Measurements from ENCODE around the gene SBNO2.

The SBNO2 gene

DNA sequence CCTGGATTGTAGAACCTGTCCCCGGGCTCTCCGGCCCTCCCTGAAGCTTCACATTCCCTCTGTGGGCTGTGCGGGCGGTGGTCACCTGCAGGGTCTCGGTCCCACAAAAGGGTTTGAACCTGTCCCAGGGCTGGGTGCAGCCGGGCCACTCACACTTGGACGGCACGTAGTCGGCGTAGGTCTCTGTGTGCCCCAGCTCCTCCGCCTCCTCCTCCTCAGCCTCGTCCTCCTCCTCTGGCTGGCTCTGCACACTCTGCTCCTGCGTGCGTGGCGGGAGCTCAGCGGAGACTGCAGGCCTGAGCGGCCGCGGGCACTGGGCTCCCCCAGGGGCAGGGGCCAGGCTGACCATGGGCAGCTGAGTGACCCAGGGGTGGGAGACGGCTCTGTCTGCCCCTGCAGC lies 50.7 kb downstream of the SBNO2 start:
- Histone ChIP-seq H3K4me3 (ENCODE audit: low read length, poor library complexity, severe bottlenecking) (no peak overlapping the region), H3K9ac (ENCODE audit: low read depth, low read length, poor library complexity, severe bottlenecking) (no peak overlapping the region), H3K9me2 (replicated peaks; ENCODE audit: low read depth, low read length) (no peaks in the 10 kb centered on the region), H2AFZ (ENCODE audit: low read length) (no peak overlapping the region), H3K27me3 (ENCODE audit: insufficient read depth, low read length, poor library complexity, severe bottlenecking) (no peaks in the 10 kb centered on the region), H3K79me2 (ENCODE audit: insufficient read depth, low read length) (peaks cover 10% of the 10 kb centered on the region; the same call in 1 of the 2 replicates), H3F3A (ENCODE audit: low read depth) (no peaks in the 10 kb centered on the region), H3K9me3 (ENCODE audit: insufficient read depth, low read depth, low read length) (no peaks in the 10 kb centered on the region), H3K4me1 (ENCODE audit: insufficient read depth, low read length, poor library complexity, severe bottlenecking) (no peaks in the 10 kb centered on the region), H4K20me1 (ENCODE audit: insufficient read depth, low read length, poor library complexity, severe bottlenecking) (peaks cover 5% of the 10 kb centered on the region), H3K36me3 (ENCODE audit: insufficient read depth, low read length) (peaks cover 69% of the 10 kb centered on the region; the same call in 1 of the 2 replicates), H3K4me2 (ENCODE audit: low read depth, low read length, poor library complexity, severe bottlenecking) (no peak overlapping the region)
- TF ChIP-seq, protein P1, sequence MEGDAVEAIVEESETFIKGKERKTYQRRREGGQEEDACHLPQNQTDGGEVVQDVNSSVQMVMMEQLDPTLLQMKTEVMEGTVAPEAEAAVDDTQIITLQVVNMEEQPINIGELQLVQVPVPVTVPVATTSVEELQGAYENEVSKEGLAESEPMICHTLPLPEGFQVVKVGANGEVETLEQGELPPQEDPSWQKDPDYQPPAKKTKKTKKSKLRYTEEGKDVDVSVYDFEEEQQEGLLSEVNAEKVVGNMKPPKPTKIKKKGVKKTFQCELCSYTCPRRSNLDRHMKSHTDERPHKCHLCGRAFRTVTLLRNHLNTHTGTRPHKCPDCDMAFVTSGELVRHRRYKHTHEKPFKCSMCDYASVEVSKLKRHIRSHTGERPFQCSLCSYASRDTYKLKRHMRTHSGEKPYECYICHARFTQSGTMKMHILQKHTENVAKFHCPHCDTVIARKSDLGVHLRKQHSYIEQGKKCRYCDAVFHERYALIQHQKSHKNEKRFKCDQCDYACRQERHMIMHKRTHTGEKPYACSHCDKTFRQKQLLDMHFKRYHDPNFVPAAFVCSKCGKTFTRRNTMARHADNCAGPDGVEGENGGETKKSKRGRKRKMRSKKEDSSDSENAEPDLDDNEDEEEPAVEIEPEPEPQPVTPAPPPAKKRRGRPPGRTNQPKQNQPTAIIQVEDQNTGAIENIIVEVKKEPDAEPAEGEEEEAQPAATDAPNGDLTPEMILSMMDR (conservative IDR thresholded peaks at IDR 0.05; ENCODE audit: low read length): no peak
- no peak for TF ChIP-seq EZH2phosphoT487 (IDR thresholded peaks at IDR 0.05; ENCODE audit: borderline replicate concordance)

DNA sequence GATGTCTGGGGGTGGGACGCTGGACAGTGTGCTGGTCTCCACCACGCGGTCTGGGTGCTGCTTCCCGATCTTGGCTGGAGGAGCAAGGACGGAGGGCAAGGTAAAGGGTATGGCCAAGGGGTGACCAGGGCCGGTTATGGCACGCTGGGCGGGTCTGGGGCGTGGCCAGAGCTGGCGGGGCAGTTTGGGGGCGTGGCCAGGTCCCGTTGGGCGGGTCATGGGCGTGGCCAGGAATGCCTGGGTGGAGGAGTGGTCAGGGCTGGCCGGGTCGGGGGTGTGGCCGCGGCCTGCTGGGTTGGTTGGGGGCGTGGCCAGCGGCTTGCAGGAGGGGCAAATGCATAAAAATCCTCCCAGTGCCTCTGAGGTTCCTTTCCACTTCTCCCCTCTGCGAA lies 51.1 kb downstream of the SBNO2 start:
- H3K9me2 ChIP-seq (replicated peaks; ENCODE audit: low read depth, low read length): no peaks in the 10 kb centered on the region
- no peak for TF ChIP-seq EZH2phosphoT487 (IDR thresholded peaks at IDR 0.05; ENCODE audit: borderline replicate concordance)
- TF ChIP-seq, protein P1 (conservative IDR thresholded peaks at IDR 0.05; ENCODE audit: low read length): no peak
- H3K9ac ChIP-seq (ENCODE audit: low read depth, low read length, poor library complexity, severe bottlenecking): no peak overlapping the region
- no peaks in the 10 kb centered on the region for H3F3A ChIP-seq (ENCODE audit: low read depth)
- peaks cover 5% of the 10 kb centered on the region for H4K20me1 ChIP-seq (ENCODE audit: insufficient read depth, low read length, poor library complexity, severe bottlenecking)
- H3K9me3 ChIP-seq (ENCODE audit: insufficient read depth, low read depth, low read length): no peaks in the 10 kb centered on the region
- H3K36me3 ChIP-seq (ENCODE audit: insufficient read depth, low read length): peaks cover 71% of the 10 kb centered on the region; the same call in 1 of the 2 replicates
- H3K79me2 ChIP-seq (ENCODE audit: insufficient read depth, low read length): peaks cover 6% of the 10 kb centered on the region; the same call in 1 of the 2 replicates
- H3K4me1 ChIP-seq (ENCODE audit: insufficient read depth, low read length, poor library complexity, severe bottlenecking): no peaks in the 10 kb centered on the region
- H3K27me3 ChIP-seq (ENCODE audit: insufficient read depth, low read length, poor library complexity, severe bottlenecking): no peaks in the 10 kb centered on the region
- no peak overlapping the region for H3K4me2 ChIP-seq (ENCODE audit: low read depth, low read length, poor library complexity, severe bottlenecking)
- H3K4me3 ChIP-seq (ENCODE audit: low read length, poor library complexity, severe bottlenecking): no peak overlapping the region
- H2AFZ ChIP-seq (ENCODE audit: low read length): no peak overlapping the region

DNA sequence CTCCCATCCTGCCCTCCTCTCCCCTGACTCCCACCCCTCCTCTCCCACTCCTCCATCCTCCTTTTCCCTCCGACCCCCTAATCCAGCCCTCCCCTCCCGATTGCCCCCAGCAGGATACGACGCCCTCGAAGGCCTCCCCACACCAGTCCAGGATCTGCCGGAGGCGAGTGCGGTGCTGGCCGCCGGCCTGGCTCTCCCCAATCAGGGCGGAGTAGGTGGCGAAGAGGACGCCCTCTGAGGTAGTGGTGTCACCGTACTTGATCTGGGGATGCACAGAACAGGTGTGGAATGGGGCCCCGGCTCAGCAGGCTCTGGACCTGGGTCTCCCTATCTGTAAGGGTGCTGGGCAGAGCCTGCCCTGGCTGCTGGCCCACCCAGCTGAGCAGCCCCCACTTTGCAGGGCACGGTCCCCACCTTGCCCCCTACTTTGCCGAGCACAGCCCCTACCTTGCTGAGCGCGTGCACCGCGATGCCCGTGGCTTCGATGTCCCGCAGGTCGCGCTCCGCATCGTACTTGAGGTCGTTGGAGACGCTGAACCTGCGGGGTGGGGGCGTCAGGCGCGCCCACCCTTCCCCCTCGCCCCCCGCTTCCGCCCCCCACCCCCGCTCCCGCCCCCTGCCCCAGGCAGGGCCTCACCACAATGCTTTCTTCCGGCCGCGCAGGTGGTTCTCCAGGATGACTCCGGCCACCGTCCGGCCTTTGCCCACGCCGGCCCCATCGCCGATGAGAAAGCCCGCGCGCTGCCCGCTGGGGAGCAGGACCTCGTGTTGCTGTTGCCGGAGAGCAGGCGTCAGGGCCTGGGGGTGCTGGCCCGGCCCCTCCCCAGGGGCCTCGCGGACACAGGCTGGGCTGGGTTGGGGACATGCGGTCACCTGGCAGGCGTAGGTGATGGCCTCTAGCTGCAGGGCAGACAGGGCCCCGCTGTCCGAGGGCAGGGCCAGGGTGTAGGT lies 51.8 kb downstream of the SBNO2 start:
- H3K36me3 ChIP-seq (ENCODE audit: insufficient read depth, low read length): peaks cover 75% of the 10 kb centered on the region; the same call in 1 of the 2 replicates
- no peak overlapping the region for H3K9ac ChIP-seq (ENCODE audit: low read depth, low read length, poor library complexity, severe bottlenecking)
- TF ChIP-seq, protein P1 (conservative IDR thresholded peaks at IDR 0.05; ENCODE audit: low read length): no peak
- TF ChIP-seq EZH2phosphoT487 (IDR thresholded peaks at IDR 0.05; ENCODE audit: borderline replicate concordance): no peak

More for the DNA sequence above, 51.8 kb downstream of the SBNO2 start:
- no peaks in the 10 kb centered on the region for H3K9me3 ChIP-seq (ENCODE audit: insufficient read depth, low read depth, low read length)
- H3K4me2 ChIP-seq (ENCODE audit: low read depth, low read length, poor library complexity, severe bottlenecking): no peak overlapping the region
- no peaks in the 10 kb centered on the region for H3F3A ChIP-seq (ENCODE audit: low read depth)
- H3K79me2 ChIP-seq (ENCODE audit: insufficient read depth, low read length): peaks cover under 1% of the 10 kb centered on the region; the same call in 1 of the 2 replicates
- H3K4me3 ChIP-seq (ENCODE audit: low read length, poor library complexity, severe bottlenecking): no peak overlapping the region
- peaks cover 5% of the 10 kb centered on the region for H4K20me1 ChIP-seq (ENCODE audit: insufficient read depth, low read length, poor library complexity, severe bottlenecking)
- no peaks in the 10 kb centered on the region for H3K27me3 ChIP-seq (ENCODE audit: insufficient read depth, low read length, poor library complexity, severe bottlenecking)
- H3K4me1 ChIP-seq (ENCODE audit: insufficient read depth, low read length, poor library complexity, severe bottlenecking): no peaks in the 10 kb centered on the region
- no peak overlapping the region for H2AFZ ChIP-seq (ENCODE audit: low read length)
- H3K9me2 ChIP-seq (replicated peaks; ENCODE audit: low read depth, low read length): no peaks in the 10 kb centered on the region

All from Loucy (cell line).